Measurements from ENCODE around the gene ANKRD36B.
"Not testable (repeated sequence)": the region's sequence is repeated elsewhere in the genome, so short reads cannot be mapped to it uniquely, and the experiment has no call there.

ANKRD36B gene

GRCh38 chr2:97549058-97549457 is 40.6 kb downstream of the ANKRD36B start:
- not testable (repeated sequence) for DNase-seq (ENCODE audit: low read depth)

DNA sequence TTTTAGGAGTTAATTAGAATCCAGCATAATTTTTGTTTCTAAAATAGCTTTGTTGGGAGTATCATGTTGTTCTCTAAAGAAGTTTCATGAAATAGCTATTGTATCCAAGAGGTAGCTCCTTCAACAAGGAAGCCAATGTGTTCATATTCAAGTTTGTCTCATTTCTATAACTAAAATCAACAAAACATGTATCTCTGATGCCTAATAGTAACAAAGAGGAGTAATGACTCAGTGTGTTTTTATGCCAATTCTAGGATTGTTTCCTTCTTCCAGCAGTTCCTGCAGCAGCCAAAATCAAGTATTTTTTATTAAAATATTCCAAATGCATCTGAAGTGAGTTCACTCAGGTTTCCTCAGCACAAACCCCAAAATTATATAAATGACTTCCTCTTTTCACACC is 41.1 kb downstream of the ANKRD36B start:
- DNase-seq (ENCODE audit: low read depth): peak; percentile 26

GRCh38 chr2:97546711-97547110 is 43.0 kb downstream of the ANKRD36B start:
- no peak for DNase-seq (ENCODE audit: low read depth)

GRCh38 chr2:97544911-97545310 is 44.8 kb downstream of the ANKRD36B start:
- not testable (repeated sequence) for DNase-seq (ENCODE audit: low read depth)

DNA sequence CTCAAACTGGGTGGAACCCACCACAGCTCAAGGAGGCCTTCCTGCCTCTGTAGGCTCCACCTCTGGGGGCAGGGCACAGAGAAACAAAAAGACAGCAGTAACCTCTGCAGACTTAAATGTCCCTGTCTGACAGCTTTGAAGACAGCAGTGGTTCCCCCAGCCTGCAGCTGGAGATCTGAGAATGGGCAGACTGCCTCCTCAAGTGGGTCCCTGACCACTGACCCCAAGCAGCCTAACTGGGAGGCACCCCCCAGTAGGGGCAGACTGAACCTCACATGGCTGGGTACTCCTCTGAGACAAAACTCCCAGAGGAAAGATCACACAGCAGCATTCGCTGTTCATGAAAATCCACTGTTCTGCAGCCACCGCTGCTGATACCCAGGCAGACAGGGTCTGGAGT is 63.8 kb downstream of the ANKRD36B start:
- DNase-seq (ENCODE audit: low read depth): not testable (repeated sequence)

DNA sequence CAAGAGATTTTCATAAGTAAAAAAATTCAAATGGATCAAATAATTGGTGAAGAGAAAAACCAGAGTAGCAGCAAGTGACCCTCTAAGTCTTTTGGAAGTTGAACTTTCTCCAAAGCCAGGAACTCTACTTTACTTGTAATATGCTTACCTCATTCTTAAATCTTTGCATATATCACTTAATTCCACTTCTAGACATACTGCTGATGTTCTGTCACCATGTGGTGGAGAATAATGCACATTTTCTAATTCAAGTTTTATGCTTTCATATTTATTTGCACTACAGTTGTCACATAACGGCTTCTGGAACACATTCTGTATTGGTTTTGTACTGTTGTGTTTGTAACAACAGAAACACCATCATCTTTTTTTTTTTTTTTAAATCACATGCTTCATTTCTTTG is 65.9 kb downstream of the ANKRD36B start:
- not testable (repeated sequence) for DNase-seq (ENCODE audit: low read depth)

DNA sequence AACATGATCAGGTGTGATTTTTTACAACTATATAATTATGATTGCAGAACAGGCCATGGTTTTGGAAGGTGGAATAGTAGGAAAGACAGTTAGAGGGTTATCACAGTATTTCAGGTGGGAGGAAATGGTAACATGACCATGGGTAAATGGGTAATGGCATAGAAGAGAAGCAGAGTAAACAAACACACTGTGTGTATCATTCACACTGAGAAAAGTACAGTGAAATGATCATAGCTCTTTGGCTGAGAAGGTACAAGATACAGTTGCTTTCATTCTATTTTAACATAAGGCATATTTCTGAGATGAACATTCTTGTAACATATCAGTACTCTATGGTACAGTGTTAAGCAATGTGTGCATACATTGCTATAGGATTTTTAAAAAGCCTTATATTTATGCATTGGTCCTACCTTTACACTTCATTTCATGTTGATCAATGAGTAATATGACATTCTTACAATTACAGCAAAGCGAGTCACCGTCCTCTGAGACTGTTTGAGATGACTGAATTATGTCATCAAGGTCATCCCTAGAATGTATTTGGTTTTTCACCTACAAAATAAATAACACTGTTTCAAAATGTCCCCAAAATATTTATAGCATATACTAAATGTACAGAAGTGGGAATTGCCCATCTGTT is 66.6 kb downstream of the ANKRD36B start:
- DNase-seq (ENCODE audit: low read depth): not testable (repeated sequence)

DNA sequence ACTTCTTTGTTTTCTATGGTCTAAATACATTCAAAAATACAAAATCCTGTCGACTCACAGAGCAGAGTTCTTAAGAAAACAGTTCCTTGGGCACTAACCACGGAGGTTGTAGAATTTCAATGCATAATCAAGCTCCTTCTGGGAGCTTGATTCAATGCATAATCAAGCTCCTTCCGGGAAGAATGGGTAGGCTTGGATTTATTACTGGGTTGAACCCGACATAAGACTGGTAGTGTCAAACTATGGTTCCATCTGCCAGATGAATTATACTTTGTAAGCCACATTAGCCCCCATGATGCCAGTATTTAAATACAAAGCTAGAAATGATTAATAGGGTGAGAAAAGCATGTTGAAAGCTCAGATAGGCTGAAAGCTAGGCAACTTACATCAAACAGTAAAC is 94.0 kb downstream of the ANKRD36B start:
- not testable (repeated sequence) for DNase-seq (ENCODE audit: low read depth)

- not testable (repeated sequence) for DNase-seq (ENCODE audit: low read depth)
Observed at GRCh38 chr2:97490141-97490540, 99.5 kb downstream of the ANKRD36B start.

All from fibroblast of the conjunctiva (primary cell).